MCF 10A (cell line): ENCODE data around the gene CEP19. TPM values are rescaled to one million over a fixed set of nuclear protein-coding genes. Genes with fewer than 3 reads are reported as not detected.

Experiments used
- BruUV-seq: library from RNA; stranded (reverse); fragments of 400-500 nt; replicated peaks from 2 replicates; lab custom pipeline; 2021; lab: Mats Ljungman, UMichigan
- CTCF ChIA-PET: fragments of 300-600 bp; sonication (Branson Sonifier 250); formaldehyde crosslinking; extraction: SDS; loops from one replicate; lab custom pipeline; 2021; ENCODE audit warnings: antibody characterized with exemption, inconsistent platforms; lab: Yijun Ruan, JAX
- POLR2A ChIA-PET: fragments of 300-600, 350-650 bp; sonication (Branson Sonifier 250); formaldehyde crosslinking; extraction: SDS; loops from one replicate; lab custom pipeline; 2020; ENCODE audit warnings: antibody characterized with exemption, inconsistent platforms; lab: Yijun Ruan, JAX
- DNase-seq: peaks from one replicate; pipeline ENCODE4 v3.0.0-alpha.2; 2018; ENCODE audit not compliant: unreplicated experiment
- H3K27ac Mint-ChIP-seq: one replicate; pipeline ENCODE4 v1.8.0; 2022; ENCODE audit warnings: mild to moderate bottlenecking, low read depth, mixed read lengths; ENCODE audit not compliant: unreplicated experiment
- H3K27me3 Mint-ChIP-seq: one replicate; pipeline ENCODE4 v1.8.0; 2022; ENCODE audit warnings: mixed read lengths; ENCODE audit not compliant: insufficient read depth, unreplicated experiment
- H3K36me3 Mint-ChIP-seq: one replicate; pipeline ENCODE4 v1.8.0; 2022; ENCODE audit warnings: mild to moderate bottlenecking, moderate library complexity, mixed read lengths; ENCODE audit not compliant: insufficient read depth, unreplicated experiment
- H3K4me1 Mint-ChIP-seq: one replicate; pipeline ENCODE4 v1.8.0; 2022; ENCODE audit warnings: mixed read lengths; ENCODE audit not compliant: insufficient read depth, unreplicated experiment
- H3K4me3 Mint-ChIP-seq: one replicate; pipeline ENCODE4 v1.8.0; 2022; ENCODE audit warnings: mild to moderate bottlenecking, moderate library complexity, mixed read lengths; ENCODE audit not compliant: unreplicated experiment
- H3K9me3 Mint-ChIP-seq: one replicate; pipeline ENCODE4 v1.8.0; 2022; ENCODE audit warnings: mixed read lengths; ENCODE audit not compliant: unreplicated experiment
- CTCF ChIP-seq: fragments of 200-600 bp; IDR thresholded peaks from one replicate; pipeline ENCODE4 v1.8.0; 2022; ENCODE audit warnings: antibody characterized with exemption, mild to moderate bottlenecking; ENCODE audit not compliant: unreplicated experiment
- intact Hi-C: fragments of 100-400 bp; cut with micrococcal nuclease; formaldehyde crosslinking; loops from 2 replicates; pipeline ENCODE4 v1.14.1; 2022
- total RNA-seq: library from RNA; stranded (reverse); gene quantifications from 2 replicates; pipeline ENCODE4 v1.2.3, GENCODE V29; 2022

Gene CEP19
- total RNA-seq, 1 experiment from 2014 or later: 1.8 TPM

GRCh38 chr3:196662711-196663571, 49.1 kb downstream of the CEP19 start:
- no TSS peak for BruUV-seq
- no peak for TF ChIP-seq CTCF
- POLR2A ChIA-PET: interaction anchor here (0.7 kb wide), 1 partner anchor 655 kb away, joined by 3 read pairs; no protein-coding TSS in a partner anchor
- DNase-seq: no peak
- H3K4me1 Mint-ChIP-seq: peaks cover 8% of the 10 kb centered on the region
- no peaks in the 10 kb centered on the region for H3K27me3 Mint-ChIP-seq
- CTCF ChIA-PET: interaction anchor here (0.5 to 0.8 kb wide), 2 partner anchors 18 to 359 kb away, joined by 3 to 4 read pairs; no protein-coding TSS in a partner anchor
- no peak overlapping the region for H3K4me3 Mint-ChIP-seq
- no peak overlapping the region for H3K27ac Mint-ChIP-seq
- no peaks in the 10 kb centered on the region for H3K9me3 Mint-ChIP-seq
- H3K36me3 Mint-ChIP-seq: no peaks in the 10 kb centered on the region
- intact Hi-C loops: no loop called here

- no peaks in the 10 kb centered on the region for H3K9me3 Mint-ChIP-seq
- H3K27ac Mint-ChIP-seq: no peak overlapping the region
- no peaks in the 10 kb centered on the region for H3K27me3 Mint-ChIP-seq
- no peaks in the 10 kb centered on the region for H3K36me3 Mint-ChIP-seq
- peaks cover 8% of the 10 kb centered on the region for H3K4me1 Mint-ChIP-seq
- intact Hi-C loops: no loop called here
- no TSS peak for BruUV-seq
- TF ChIP-seq CTCF: no peak
- no peak for DNase-seq
- no peak overlapping the region for H3K4me3 Mint-ChIP-seq
- ChIA-PET POLR2A (no interaction called here), CTCF (no interaction called here)
Observed at GRCh38 chr3:196662033-196662432, 50.0 kb downstream of the CEP19 start.

GRCh38 chr3:196661400-196661799, 50.6 kb downstream of the CEP19 start:
- no peak for TF ChIP-seq CTCF
- H3K27ac Mint-ChIP-seq: no peak overlapping the region
- BruUV-seq: no TSS peak
- POLR2A ChIA-PET: no interaction called here
- no peaks in the 10 kb centered on the region for H3K9me3 Mint-ChIP-seq
- no peaks in the 10 kb centered on the region for H3K36me3 Mint-ChIP-seq
- DNase-seq: no peak
- intact Hi-C loops: no loop called here
- H3K27me3 Mint-ChIP-seq: no peaks in the 10 kb centered on the region
- H3K4me3 Mint-ChIP-seq: no peak overlapping the region
- CTCF ChIA-PET: interaction anchor here (1.5 kb wide), 1 partner anchor 23 kb away, joined by 4 read pairs; no protein-coding TSS in a partner anchor
- peaks cover 7% of the 10 kb centered on the region for H3K4me1 Mint-ChIP-seq

GRCh38 chr3:196660381-196661166, 51.5 kb downstream of the CEP19 start:
- no peaks in the 10 kb centered on the region for H3K36me3 Mint-ChIP-seq
- no TSS peak for BruUV-seq
- H3K9me3 Mint-ChIP-seq: no peaks in the 10 kb centered on the region
- no peak for DNase-seq
- H3K4me3 Mint-ChIP-seq: no peak overlapping the region
- ChIA-PET POLR2A (interaction anchor here (1.0 kb wide), 1 partner anchor 10 kb away, joined by 3 read pairs; no protein-coding TSS in a partner anchor), CTCF (interaction anchor here (1.4 to 1.5 kb wide), 2 partner anchors 24 to 52 kb away, joined by 4 to 6 read pairs; no protein-coding TSS in a partner anchor)
- no peaks in the 10 kb centered on the region for H3K4me1 Mint-ChIP-seq
- H3K27me3 Mint-ChIP-seq: no peaks in the 10 kb centered on the region
- intact Hi-C loops: no loop called here
- H3K27ac Mint-ChIP-seq: no peak overlapping the region
- no peak for TF ChIP-seq CTCF
